HG03442 (cell line): ENCODE results near the gene OR2A1.
A peak's percentile ranks its signal among the peaks of the same experiment; 100 is the strongest.
"Not testable (repeated sequence)": the region's sequence is repeated elsewhere in the genome, so short reads cannot be mapped to it uniquely, and the experiment has no call there.

ENCODE experiments used
- ATAC-seq: cut with Tn5 transposase; IDR thresholded peaks from one replicate; pipeline ENCODE4 v1.9.1; 2021; ENCODE audit warnings: mild to moderate bottlenecking, moderate library complexity; ENCODE audit not compliant: unreplicated experiment

OR2A1 gene

GRCh38 chr7:144323359-144323758 is 11.1 kb downstream of the OR2A1 start:
- ATAC-seq, result not testable (repeated sequence)

GRCh38 chr7:144325868-144326267 is 13.6 kb downstream of the OR2A1 start:
- ATAC-seq, result not testable (repeated sequence)

DNA sequence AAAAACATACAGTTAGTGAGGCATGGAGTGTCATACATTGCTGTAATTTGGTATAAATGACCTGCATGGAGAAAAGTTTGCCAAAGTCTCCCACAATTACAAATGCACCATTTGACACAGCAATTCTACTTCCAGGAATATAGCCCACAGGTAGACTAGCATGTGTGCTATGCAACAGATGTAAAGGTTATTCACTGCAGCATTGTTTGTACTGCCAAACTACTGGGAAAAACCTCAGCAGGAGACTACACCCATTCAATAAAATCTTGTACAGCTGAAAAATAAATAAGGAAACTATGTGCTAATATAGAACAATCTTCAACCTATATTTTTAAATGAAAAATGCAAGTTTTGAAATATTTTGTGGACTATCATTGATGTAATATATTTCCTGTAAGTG is 17.8 kb downstream of the OR2A1 start:
- ATAC-seq, result not testable (repeated sequence)

- peak; percentile 66 for ATAC-seq
Measured at GRCh38 chr7:144331221-144331995, 19.2 kb downstream of the OR2A1 start.

GRCh38 chr7:144331996-144332288 is 19.7 kb downstream of the OR2A1 start:
- ATAC-seq, result not testable (repeated sequence)

- ATAC-seq, result peak; percentile 37
Measured at GRCh38 chr7:144348625-144349024, 36.4 kb downstream of the OR2A1 start.

DNA sequence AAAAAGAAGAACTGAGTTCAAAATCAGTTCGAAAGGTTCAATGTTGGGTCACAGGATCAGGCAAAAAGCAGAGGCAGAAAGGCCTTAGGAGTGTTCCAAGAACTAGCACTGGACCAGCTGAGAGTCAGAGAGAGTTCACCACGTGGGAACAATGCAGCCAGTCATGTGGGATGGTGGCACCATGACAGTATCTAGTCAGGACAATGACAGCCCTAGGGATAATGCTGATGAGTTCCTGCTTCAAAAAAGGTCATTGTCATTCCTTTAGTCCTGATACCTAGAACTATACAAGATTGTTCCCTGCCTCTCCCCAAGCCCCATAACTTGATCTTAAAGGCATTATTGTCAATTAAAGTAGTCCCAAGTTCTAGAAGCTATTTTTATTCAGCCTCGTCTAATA is 39.4 kb downstream of the OR2A1 start:
- ATAC-seq, result not testable (repeated sequence)

- peak; percentile 70 for ATAC-seq
Measured at GRCh38 chr7:144355176-144355822, 43.1 kb downstream of the OR2A1 start, which contains the start of gene ARHGEF5. Gene ARHGEF5, plus strand, starts transcription at chr7:144355402. Its CDS starts 7,268 bp downstream, at chr7:144362670.

- not testable (repeated sequence) for ATAC-seq
Measured at GRCh38 chr7:144356185-144356584, 44.0 kb downstream of the OR2A1 start.

DNA sequence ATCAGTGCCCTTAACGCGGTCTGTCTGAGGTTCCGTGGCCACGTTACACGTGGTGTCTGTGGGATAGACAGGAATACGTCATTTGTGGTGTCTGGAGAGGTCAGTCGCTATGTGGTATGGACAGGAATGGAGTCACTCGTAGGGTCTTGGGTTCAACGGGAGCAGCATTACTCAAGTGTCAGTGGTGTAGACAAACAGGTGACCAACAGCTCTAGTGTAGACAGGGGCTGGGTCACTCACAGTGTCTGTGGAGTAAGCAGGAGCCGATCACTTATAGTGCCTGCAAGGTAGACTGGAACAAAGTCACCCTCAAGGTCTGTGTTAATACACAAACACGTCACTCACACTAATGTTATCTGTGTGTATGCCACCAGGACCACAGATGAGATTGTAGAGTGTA is 44.6 kb downstream of the OR2A1 start:
- ATAC-seq, result not testable (repeated sequence)

DNA sequence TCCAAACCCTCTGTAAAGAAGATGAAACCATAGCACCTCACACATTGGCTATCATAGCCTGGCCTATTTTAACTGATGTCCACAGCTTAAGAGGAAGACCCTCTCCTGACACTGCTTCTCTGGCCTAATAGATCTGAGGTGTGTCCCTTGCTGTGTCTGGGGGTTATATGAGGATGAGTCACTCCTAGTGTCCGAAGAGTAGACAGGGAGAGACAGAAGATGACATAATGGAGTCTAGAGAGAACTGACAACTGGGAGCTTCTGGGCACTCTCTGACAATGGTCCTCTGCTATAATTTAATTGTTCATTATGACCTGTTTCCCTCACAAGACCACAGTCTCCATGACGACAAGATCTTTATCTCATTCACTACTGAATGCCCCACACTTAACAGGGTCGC is 49.8 kb downstream of the OR2A1 start:
- not testable (repeated sequence) for ATAC-seq

DNA sequence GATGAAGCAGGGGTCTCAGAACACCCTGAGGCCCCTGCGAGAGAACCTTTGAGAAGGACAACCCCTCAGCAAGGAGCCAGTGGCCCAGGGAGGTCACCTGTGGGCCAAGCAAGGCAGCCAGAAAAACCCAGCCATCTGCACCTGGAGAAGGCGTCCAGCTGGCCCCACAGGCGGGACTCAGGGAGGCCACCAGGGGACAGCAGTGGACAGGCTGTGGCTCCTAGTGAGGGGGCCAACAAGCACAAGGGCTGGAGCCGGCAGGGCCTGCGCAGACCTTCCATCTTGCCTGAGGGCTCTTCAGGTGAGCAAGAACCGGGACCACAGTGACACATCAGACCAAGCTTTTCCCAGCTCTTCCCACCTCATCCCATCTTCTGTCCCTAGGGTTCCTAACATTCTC is 53.3 kb downstream of the OR2A1 start:
- ATAC-seq, result not testable (repeated sequence)

GRCh38 chr7:144367250-144367649 is 55.0 kb downstream of the OR2A1 start:
- not testable (repeated sequence) for ATAC-seq

DNA sequence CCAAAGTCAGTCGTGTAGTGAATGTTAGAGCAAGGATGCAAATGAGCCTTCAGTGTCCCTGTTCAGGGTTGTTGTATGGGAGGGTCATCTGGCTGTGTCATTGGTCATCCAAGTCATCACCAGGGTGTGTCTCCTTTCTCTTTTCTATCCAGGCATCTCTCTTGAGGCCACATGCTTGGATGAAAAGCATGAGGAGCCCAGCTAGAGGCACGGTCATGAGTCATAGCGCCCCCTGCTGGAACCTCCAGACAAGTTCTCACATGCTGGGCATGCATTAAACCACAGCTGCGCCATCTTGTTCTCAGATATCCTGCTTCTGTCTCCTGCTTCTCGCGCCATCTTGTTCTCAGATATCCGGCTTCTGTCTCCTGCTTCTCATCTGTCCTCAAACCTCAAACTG is 57.0 kb downstream of the OR2A1 start:
- not testable (repeated sequence) for ATAC-seq
